Renal cortical epithelial cell (primary cell): ENCODE data around the gene CAPN10. TPM values are rescaled to one million over a fixed set of nuclear protein-coding genes. Genes with fewer than 3 reads are reported as not detected.
A peak's percentile ranks its signal among the peaks of the same experiment; 100 is the strongest.
"Not testable (repeated sequence)": the region's sequence is repeated elsewhere in the genome, so short reads cannot be mapped to it uniquely, and the experiment has no call there.

Source experiments
- DNase-seq: peaks from one replicate; pipeline ENCODE4 v3.0.0-alpha.2; 2011; ENCODE audit warnings: low read depth
- total RNA-seq: library from RNA; depleted of rRNA; stranded (reverse); fragments of >200 nt; gene quantifications from 2 replicates; pipeline ENCODE4 v1.2.3, GENCODE V29; 2014

CAPN10 gene
- total RNA-seq, 1 donor from 2014 or later: 29.5 TPM

GRCh38 chr2:240563231-240563630 is 23.3 kb upstream of the CAPN10 start:
- DNase-seq: not testable (repeated sequence)

GRCh38 chr2:240563951-240564560 is 22.5 kb upstream of the CAPN10 start:
- DNase-seq: no peak

GRCh38 chr2:240564561-240565332 is 21.8 kb upstream of the CAPN10 start:
- no peak for DNase-seq

GRCh38 chr2:240565333-240566202 is 21.0 kb upstream of the CAPN10 start:
- peak; percentile 71 for DNase-seq

GRCh38 chr2:240566203-240567136 is 20.1 kb upstream of the CAPN10 start:
- peak; percentile 59 for DNase-seq

DNA sequence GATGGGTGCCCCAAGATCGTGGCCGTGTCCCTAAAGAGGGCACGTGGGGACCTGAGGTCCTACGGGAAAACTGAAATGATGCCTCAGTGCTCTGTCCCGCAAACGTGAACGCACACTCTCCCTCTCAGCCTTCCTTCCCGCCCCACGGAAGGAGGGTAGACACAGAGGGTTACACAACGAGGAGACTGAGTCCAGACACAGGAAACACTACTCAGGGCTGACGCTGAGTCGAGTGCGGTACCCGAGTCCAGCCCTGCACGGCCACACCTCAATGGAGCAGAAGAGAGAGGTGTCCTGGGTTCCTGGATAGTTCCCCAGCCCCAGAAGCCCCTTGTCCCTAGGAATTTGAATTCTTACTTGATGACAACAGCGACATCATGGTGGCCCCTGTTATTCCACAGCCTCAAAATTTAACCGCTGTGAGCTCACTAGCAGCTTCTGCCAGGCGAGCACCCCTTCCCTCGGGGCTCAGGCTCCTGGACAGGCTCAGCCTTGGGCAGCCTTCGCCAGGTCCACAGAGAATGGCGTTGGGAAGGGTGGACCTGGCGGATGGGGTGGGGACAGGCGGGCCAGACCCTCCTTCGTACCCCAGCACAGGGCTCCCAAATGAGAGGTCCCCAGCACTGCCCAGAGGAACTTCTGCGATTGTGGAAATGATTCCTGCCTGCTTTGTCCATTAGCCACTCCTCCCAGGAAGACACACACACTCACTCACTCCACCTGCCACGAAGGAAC is 19.2 kb upstream of the CAPN10 start:
- no peak for DNase-seq

DNA sequence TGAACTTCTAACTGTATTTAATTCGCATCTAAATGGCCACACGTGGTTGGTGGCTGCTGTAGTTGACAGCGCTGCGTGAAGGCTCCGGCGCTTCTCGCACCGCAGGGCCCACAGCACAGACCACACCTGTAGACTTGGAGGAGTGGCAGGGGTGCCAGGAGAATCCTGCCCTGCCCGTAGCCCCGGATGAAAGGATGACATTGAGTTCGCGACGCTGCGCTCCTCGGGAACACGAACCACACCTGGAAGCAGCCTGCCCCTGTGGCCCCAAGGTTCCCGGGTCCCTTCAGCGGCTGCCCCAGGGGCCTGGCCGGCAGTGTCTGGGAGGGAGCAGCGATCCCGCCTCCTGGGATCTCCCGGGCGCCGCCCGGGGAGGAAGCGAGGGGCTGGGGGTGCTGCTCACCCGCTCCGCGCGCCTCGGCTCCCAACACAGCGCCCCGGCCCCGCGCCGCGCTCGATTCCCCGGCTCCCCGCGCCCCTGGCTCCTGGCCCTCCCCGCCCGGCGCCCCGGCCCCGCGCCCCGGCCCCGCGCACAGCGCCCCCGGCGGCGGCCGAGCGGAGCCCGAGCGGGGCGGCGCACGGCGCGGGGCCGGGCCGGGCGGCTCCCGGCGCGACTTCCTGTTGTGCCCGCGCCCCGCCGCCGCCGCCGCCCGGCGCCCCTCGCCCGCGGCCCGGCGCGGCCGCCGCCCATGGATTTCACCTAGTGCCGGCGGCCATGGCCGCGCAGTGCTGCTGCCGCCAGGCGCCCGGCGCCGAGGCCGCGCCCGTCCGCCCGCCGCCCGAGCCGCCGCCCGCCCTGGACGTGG is 18.5 kb upstream of the CAPN10 start, which contains the start of gene RNPEPL1:
RNPEPL1 (plus strand) TSS at position 613 of the 806 bp plus-strand sequence; CDS start at position 716, 103 bp downstream.
- no peak for DNase-seq

DNA sequence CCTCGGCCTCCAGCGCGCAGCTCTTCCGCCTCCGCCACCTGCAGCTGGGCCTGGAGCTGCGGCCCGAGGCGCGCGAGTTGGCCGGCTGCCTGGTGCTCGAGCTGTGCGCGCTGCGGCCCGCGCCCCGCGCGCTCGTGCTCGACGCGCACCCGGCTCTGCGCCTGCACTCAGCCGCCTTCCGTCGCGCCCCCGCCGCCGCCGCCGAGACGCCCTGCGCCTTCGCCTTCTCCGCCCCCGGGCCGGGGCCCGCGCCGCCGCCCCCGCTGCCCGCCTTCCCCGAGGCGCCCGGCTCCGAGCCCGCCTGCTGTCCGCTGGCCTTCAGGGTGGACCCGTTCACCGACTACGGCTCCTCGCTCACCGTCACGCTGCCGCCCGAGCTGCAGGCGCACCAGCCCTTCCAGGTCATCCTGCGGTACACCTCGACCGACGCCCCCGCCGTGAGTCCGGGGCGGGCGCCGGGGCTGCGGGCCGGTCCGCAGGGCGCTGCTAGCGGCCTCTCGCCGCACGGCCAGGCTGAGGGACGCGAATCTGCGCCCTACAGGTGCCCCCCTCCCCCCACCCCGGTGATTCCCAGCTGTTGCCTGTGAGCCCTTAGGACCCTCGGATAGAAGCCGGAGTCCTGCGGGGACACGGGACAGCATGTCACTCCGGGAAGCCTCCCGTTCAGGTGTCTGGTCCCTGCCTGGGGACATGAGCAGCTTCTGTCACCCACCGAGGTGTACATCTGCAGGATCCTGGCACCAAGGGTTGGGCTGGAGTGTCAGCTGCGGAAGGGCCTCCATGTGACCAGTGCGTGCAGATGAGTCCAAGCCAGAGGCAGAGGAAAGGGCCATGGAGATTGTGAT is 17.6 kb upstream of the CAPN10 start:
- DNase-seq: no peak

DNA sequence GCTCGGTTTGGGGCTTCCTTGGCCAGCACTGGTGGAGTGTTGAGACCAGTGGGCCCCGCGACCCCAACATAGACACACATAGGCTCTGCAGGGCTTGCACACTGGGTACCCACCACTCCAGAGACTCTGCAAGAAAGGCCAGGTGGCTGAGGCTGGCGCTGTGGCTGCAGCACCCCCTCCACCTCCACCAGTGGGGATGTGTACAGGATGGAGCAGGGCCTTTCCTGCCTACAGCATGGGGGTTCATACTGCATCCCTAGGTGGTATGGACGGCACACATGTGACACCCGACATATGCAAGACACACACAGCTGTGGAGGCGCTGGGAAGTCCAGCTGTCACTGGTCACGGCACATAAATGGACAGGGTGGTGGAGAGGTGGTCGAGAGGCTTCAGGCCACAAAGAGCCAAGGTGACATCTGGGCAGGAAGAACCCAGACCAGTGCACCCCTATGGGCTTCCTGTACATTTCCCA is 17.0 kb upstream of the CAPN10 start:
- DNase-seq: no peak

- no peak for DNase-seq
These were observed 16.5 kb upstream of the CAPN10 start for GRCh38 chr2:240569998-240570530.

- DNase-seq: no peak
These were observed 15.8 kb upstream of the CAPN10 start for GRCh38 chr2:240570531-240571313.

DNA sequence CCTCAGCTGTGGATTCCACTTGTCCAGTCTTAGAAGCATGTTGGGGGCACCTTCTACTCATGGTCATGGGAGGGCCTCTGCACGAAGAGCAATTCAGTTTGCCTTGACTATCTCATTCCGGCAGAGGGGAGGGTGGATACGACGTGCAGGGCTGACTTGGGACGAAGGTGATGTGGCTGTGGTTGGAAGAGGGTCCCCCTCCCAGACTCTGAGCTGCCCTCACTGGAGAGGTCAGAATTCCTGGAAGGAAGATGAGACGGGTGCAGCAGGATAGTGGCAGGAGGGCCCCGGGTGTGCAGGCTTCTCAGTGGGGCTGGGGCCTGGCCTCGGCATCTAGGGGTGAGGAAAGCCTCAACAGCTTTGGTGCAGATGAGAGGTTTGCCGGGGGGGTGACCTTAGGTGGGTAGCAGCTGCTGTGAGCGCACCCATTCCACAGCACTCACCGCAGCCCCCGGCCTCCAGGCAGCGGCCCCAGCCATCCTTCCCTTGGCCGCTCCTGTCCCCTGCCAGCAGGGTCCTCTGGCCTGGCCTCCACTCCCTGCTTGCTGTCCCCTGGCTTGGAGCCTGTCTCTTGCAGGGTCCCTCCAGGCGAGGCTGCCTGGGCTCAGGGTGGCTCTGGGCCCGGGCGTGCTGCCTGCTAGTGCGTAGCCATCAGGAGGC is 15.1 kb upstream of the CAPN10 start:
- no peak for DNase-seq

DNA sequence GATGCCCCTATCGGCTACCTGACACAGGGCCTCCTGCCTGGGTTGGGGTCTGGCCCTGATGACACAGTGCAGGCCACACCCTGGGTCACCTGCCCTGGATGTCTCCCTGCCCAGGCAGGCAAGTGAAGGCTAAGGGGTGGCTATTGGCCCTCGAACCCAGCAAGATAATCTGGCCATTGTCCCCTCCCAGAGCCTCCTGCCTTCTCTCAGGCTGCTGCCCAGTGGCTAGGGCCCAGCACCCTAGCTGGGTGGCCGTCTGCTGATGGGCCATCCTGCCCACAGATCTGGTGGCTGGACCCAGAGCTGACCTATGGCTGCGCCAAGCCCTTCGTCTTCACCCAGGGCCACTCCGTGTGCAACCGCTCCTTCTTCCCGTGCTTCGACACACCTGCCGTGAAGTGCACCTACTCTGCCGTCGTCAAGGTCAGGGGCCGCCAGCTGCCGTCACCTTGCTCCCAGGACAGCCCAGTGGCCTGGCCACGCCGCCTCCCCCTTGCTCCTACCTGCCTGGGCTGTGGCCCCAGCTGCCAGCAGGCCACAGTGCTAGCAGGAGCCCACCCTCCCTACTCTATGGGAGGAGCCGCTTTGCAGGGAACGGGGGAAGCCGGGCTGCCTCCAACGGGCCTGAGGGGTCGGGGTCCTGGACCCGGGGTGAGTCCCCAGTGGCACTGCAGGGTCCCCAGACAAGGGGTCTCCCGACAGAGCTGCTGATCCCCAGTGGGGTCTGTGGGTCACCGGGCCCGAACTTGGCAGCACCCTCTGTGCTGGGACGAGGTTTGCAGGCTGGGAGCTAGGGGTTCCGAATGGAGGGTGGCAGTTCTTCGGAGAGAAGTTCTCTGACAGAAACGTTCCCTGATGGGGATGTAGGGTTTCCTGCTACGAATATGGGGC is 14.1 kb upstream of the CAPN10 start:
- no peak for DNase-seq

DNA sequence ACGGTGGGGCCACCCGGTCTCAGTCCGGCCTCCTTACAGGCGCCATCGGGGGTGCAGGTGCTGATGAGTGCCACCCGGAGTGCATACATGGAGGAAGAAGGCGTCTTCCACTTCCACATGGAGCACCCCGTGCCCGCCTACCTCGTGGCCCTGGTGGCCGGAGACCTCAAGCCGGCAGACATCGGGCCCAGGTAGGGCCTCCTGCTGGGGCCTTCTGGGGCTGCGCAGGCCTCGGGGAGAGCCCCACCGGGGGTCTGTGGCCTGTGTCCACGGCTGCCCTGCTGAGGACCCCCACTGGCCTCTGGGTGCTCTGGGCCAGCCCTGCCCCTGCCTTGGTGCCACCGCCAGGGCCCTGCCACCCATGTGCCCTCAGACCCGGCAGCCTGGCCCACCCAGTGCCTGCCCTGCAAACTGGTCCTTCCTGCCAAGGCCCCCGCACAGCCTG is 13.4 kb upstream of the CAPN10 start:
- DNase-seq: no peak

DNA sequence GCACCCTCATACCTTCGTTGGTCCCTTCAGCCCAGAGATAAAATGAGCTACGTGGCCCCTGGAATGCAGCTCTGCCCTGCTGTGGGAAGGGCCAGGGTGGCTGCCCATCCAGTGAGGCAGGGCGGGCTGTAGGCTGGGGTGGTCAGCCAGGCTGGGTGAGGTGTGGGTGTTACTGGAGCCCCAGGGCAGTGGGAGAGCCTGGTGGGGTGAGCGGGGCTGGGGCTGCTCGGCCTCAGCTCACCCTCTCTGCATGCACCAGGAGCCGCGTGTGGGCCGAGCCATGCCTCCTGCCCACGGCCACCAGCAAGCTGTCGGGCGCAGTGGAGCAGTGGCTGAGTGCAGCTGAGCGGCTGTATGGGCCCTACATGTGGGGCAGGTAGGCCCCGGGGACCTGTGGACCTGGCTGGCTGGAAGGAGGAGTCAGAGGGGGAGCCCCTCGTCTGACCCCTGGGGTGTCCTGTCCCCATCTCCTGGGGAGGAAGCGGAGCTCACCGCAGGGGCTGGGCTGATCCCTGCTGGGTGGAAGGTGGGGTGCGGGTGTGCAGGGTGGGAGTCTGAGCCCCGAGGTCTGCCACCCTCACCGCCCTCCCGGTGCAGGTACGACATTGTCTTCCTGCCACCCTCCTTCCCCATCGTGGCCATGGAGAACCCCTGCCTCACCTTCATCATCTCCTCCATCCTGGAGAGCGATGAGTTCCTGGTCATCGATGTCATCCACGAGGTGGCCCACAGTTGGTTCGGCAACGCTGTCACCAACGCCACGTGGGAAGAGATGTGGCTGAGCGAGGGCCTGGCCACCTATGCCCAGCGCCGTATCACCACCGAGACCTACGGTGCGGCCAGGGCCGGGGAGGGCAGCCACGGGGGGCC is 12.8 kb upstream of the CAPN10 start:
- no peak for DNase-seq
